B cell (primary cell): ENCODE results near the gene ACO2. TPM values are rescaled to one million over a fixed set of nuclear protein-coding genes. Genes with fewer than 3 reads are reported as not detected.

Experiments
- ATAC-seq: fragments of 200-7000 bp; cut with Tn5 transposase; one replicate; pipeline ENCODE4 v1.10.0; 2021; ENCODE audit warnings: low read depth, mild to moderate bottlenecking, moderate number of reproducible peaks, moderate library complexity
- CTCF ChIA-PET: fragments of 350-600 bp; sonication (Branson Sonifier 250); formaldehyde crosslinking; loops from one replicate; lab custom pipeline; 2021; ENCODE audit warnings: antibody characterized with exemption, inconsistent platforms; lab: Charles Lee
- POLR2A ChIA-PET: fragments of 350-600 bp; sonication (Branson Sonifier 250); formaldehyde crosslinking; loops from one replicate; lab custom pipeline; 2021; ENCODE audit warnings: antibody characterized with exemption; lab: Charles Lee
- DNase-seq: peaks from one replicate; pipeline ENCODE4 v3.0.0; 2013
- H2AFZ ChIP-seq: 2 replicates; pipeline ENCODE4 v1.6.1; 2012; ENCODE audit warnings: mild to moderate bottlenecking, low read depth, low read length; ENCODE audit not compliant: insufficient read depth, poor library complexity, severe bottlenecking
- H3K27ac ChIP-seq, 2 donors: 1 replicate in 1 of 2; 2 replicates in 1 of 2; pipeline ENCODE4 v1.5.1; 2012 to 2013; ENCODE audit warnings: low read length in 2 of 2, mild to moderate bottlenecking in 2 of 2, moderate library complexity in 1 of 2
- H3K27me3 ChIP-seq, 4 experiments: fragments of 200-600 bp in 1 of 4; sonication (generic) in 1 of 4; replicated peaks in 1 of 4; 1 replicate in 2 of 4; 2 replicates in 2 of 4; pipeline versions ENCODE4 v1.6.1 to v1.7.0; 2013 to 2016; ENCODE audit warnings: low read length in 3 of 4, mild to moderate bottlenecking in 2 of 4, mixed read lengths in 1 of 4, moderate library complexity in 1 of 4; ENCODE audit not compliant: insufficient read depth in 4 of 4, control insufficient read depth in 3 of 4; ENCODE audit errors: control extremely low read depth in 1 of 4
- H3K36me3 ChIP-seq, 2 experiments: replicated peaks in 1 of 2; 1 replicate in 1 of 2; 2 replicates in 1 of 2; pipeline versions ENCODE4 v1.6.1 to v1.7.1; 2013; ENCODE audit warnings: low read length in 1 of 2; ENCODE audit not compliant: insufficient read depth in 2 of 2, control insufficient read depth in 1 of 2; ENCODE audit errors: control extremely low read depth in 1 of 2, extremely low read depth in 1 of 2
- H3K4me1 ChIP-seq, 2 donors: fragments of 200-600 bp in 1 of 2; sonication (generic) in 1 of 2; 1 replicate in 1 of 2; 2 replicates in 1 of 2; pipeline versions ENCODE4 v1.5.1 to v1.6.1; 2013 to 2017; ENCODE audit warnings: low read length in 2 of 2; ENCODE audit not compliant: control insufficient read depth in 2 of 2, insufficient read depth in 2 of 2
- H3K4me2 ChIP-seq: replicated peaks from 2 replicates; pipeline ENCODE3; 2012; ENCODE audit warnings: mild to moderate bottlenecking, low read depth, low read length; ENCODE audit not compliant: poor library complexity, severe bottlenecking
- H3K4me3 ChIP-seq, 5 experiments: fragments of 200-600 bp in 1 of 5; sonication (generic) in 1 of 5; 1 replicate in 3 of 5; 2 replicates in 2 of 5; pipeline versions ENCODE4 v1.5.1 to v1.7.0; 2011 to 2016; ENCODE audit warnings: low read length in 4 of 5, mild to moderate bottlenecking in 4 of 5, low read depth in 2 of 5, control low read depth in 1 of 5, moderate library complexity in 1 of 5; ENCODE audit not compliant: insufficient read depth in 1 of 5; ENCODE audit errors: control extremely low read depth in 1 of 5, extremely low read depth in 1 of 5
- H3K79me2 ChIP-seq: fragments of 200-600 bp; sonication (generic); one replicate; pipeline ENCODE4 v1.6.0; 2016; ENCODE audit warnings: low read length; ENCODE audit not compliant: control insufficient read depth, insufficient read depth
- H3K9ac ChIP-seq: fragments of 200-600 bp; sonication (generic); 2 replicates; pipeline ENCODE4 v1.6.1; 2017; ENCODE audit warnings: mild to moderate bottlenecking, low read length, moderate library complexity
- H3K9me3 ChIP-seq, 3 donors: one replicate each; pipeline versions ENCODE4 v1.6.1 to v1.7.1; 2013; ENCODE audit warnings: low read length in 2 of 3; ENCODE audit not compliant: control insufficient read depth in 2 of 3, insufficient read depth in 1 of 3; ENCODE audit errors: control extremely low read depth in 1 of 3
- H4K20me1 ChIP-seq: 2 replicates; pipeline ENCODE4 v1.6.0; 2012; ENCODE audit warnings: mild to moderate bottlenecking, low read length; ENCODE audit not compliant: insufficient read depth, control insufficient read depth, poor library complexity, severe bottlenecking
- H3K27ac Mint-ChIP-seq: one replicate; pipeline ENCODE4 v1.8.0; 2021; ENCODE audit warnings: mixed read lengths
- H3K27me3 Mint-ChIP-seq: one replicate; pipeline ENCODE4 v1.8.0; 2021; ENCODE audit warnings: mixed read lengths
- H3K4me1 Mint-ChIP-seq: one replicate; pipeline ENCODE4 v1.8.0; 2021; ENCODE audit warnings: mixed read lengths
- H3K4me3 Mint-ChIP-seq: one replicate; pipeline ENCODE4 v1.8.0; 2021; ENCODE audit warnings: mixed read lengths
- H3K9me3 Mint-ChIP-seq: one replicate; pipeline ENCODE4 v1.8.0; 2022; ENCODE audit warnings: mixed read lengths; ENCODE audit not compliant: insufficient read depth
- EZH2 ChIP-seq: IDR thresholded peaks from 2 replicates; pipeline ENCODE4 v1.6.1; 2012; ENCODE audit warnings: borderline replicate concordance, low read depth, mild to moderate bottlenecking, moderate library complexity, low read length; ENCODE audit not compliant: insufficient read depth, poor library complexity, severe bottlenecking
- WGBS: methylation state at CpG from one replicate; pipeline ENCODE4 v1.1.5; 2013; ENCODE audit warnings: missing lambda C conversion rate; ENCODE audit not compliant: insufficient coverage; 5-methylcytosine and 5-hydroxymethylcytosine counted together
- intact Hi-C: fragments of 100-400 bp; cut with micrococcal nuclease; formaldehyde crosslinking; loops from one replicate; pipeline ENCODE4 v1.10.0; 2022
- polyA plus RNA-seq: library from polyadenylated mRNA; depleted of rRNA; stranded (reverse); fragments of >200 nt; gene quantifications from 2 replicates; pipeline ENCODE4 v1.2.3, GENCODE V29; 2012
- total RNA-seq, 2 donors: library from RNA; stranded (reverse); fragments of 120-200 nt in 1 of 2; gene quantifications; 1 replicate in 1 of 2; 2 replicates in 1 of 2; pipeline versions ENCODE4 v1.2.3 to v1.2.4, GENCODE V29; 2013 to 2022
- TF ChIP-seq, protein P1 (sequence below): fragments of 200-600 bp; IDR thresholded peaks from one replicate; pipeline ENCODE4 v1.8.0; 2022; ENCODE audit warnings: antibody characterized with exemption, mild to moderate bottlenecking

Gene ACO2
- total and polyA plus RNA-seq, 2 donors (not counting 1 experiment from before 2014, with no cell fraction given): 91.5 to 91.7 TPM

DNA sequence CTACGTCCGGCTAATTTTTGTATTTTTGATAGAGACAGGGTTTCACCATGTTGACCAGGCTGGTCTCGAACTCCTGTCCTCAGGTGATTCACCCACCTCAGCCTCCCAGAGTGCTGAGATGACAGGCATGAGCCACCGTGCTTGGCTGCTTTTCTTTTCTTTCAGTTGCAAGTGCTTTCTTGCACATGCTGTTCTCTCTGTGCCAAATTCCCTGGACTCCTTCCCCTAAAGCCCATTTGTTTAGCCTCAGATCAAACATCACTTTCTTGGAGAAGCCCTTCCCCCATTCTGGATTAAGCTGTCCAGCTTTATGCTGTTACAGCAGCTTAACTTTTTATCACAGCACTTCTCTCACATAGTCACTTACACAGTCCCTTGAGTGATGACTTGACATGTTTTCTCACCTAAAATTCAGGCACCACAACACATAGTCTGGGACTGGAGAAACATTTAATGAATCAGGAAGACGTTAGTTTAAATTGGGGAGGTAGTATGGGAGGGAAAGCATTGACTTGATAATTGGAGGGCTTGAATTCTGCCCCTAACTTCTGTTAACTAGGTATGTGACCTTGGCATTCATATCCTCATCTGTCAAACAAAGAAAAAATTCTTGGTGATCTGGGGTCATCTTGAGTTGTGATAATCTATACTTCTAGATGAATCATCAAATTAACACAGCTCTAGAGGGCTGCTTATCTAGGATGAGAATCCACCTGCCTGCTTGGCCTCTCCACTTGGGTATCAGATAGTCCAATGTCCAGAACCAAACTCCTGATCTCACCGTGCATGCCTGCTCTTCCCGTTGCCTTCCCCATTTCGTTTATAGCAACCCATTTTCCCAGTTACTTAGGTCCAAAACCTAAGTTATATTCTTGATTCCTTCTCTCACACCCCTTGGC lies 18.4 kb downstream of the ACO2 start:
- Mint-ChIP-seq H3K9me3 (no peaks in the 10 kb centered on the region), H3K4me1 (peaks cover 65% of the 10 kb centered on the region), H3K4me3 (no peak overlapping the region), H3K27ac (peak overlapping the region; percentile 39), H3K27me3 (no peaks in the 10 kb centered on the region)
- peak overlapping the region in 1 of 2 donors; percentile 0 for H3K27ac ChIP-seq
- no peak for ATAC-seq
- intact Hi-C loops: no loop called here
- ChIA-PET CTCF (interaction anchor here (1.7 to 2.3 kb wide), 2 partner anchors 19 to 30 kb away, joined by 5 to 8 read pairs; partner anchors contain the start of genes ACO2 and PHF5A), POLR2A (interaction anchor here (0.5 kb wide), 1 partner anchor 78 kb away, joined by 4 read pairs; no protein-coding TSS in a partner anchor)
- H3K9me3 ChIP-seq: no peaks in the 10 kb centered on the region
- no peak overlapping the region for H3K4me3 ChIP-seq
- no peak overlapping the region for H3K9ac ChIP-seq
- no peak overlapping the region for H2AFZ ChIP-seq
- H3K4me1 ChIP-seq: peaks cover 39 to 55% of the 10 kb centered on the region in 2 donors
- H3K79me2 ChIP-seq: peaks cover 98% of the 10 kb centered on the region
- peaks cover 2 to 10% of the 10 kb centered on the region in 2 experiments for H3K36me3 ChIP-seq
- WGBS: 92% methylated on average over 4 of the region's 8 CpGs
- no peaks in the 10 kb centered on the region for H3K27me3 ChIP-seq
- TF ChIP-seq, protein P1, sequence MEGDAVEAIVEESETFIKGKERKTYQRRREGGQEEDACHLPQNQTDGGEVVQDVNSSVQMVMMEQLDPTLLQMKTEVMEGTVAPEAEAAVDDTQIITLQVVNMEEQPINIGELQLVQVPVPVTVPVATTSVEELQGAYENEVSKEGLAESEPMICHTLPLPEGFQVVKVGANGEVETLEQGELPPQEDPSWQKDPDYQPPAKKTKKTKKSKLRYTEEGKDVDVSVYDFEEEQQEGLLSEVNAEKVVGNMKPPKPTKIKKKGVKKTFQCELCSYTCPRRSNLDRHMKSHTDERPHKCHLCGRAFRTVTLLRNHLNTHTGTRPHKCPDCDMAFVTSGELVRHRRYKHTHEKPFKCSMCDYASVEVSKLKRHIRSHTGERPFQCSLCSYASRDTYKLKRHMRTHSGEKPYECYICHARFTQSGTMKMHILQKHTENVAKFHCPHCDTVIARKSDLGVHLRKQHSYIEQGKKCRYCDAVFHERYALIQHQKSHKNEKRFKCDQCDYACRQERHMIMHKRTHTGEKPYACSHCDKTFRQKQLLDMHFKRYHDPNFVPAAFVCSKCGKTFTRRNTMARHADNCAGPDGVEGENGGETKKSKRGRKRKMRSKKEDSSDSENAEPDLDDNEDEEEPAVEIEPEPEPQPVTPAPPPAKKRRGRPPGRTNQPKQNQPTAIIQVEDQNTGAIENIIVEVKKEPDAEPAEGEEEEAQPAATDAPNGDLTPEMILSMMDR: no peak
- no peak for TF ChIP-seq EZH2
- H4K20me1 ChIP-seq: peaks cover 66% of the 10 kb centered on the region
- DNase-seq: no peak
- H3K4me2 ChIP-seq: no peak overlapping the region

DNA sequence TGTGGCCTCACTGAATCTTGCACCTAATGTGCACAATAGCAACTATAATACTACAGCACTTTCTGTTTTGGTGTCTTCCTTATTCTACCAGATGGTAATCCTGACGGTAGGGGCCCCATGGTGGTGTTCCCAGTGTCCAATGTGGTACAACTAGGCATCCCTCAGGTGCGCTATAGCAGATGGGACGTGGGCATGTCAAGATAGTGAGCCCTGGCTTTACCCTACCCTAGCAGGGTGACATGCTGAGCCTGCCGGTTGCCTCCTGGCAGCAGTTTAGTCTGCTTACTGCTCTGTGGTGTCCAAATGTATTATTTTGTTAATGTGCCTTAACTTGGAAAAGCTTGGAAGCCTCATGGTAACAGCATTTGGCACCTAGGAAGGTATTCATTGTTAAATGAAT lies 19.2 kb downstream of the ACO2 start:
- CTCF ChIA-PET: interaction anchor here (0.9 to 2.3 kb wide), 3 partner anchors 19 to 95 kb away, joined by 3 to 8 read pairs (median 5); partner anchors contain the start of genes ACO2 and PHF5A
- peaks cover 64% of the 10 kb centered on the region for H4K20me1 ChIP-seq
- intact Hi-C loops: no loop called here

More for the DNA sequence above, 19.2 kb downstream of the ACO2 start:
- POLR2A ChIA-PET: no interaction called here
- no peak overlapping the region for H3K4me2 ChIP-seq
- no peaks in the 10 kb centered on the region for H3K9me3 ChIP-seq
- H3K9ac ChIP-seq: no peak overlapping the region
- Mint-ChIP-seq H3K27me3 (no peaks in the 10 kb centered on the region), H3K4me3 (no peak overlapping the region), H3K27ac (peak overlapping the region; percentile 39), H3K9me3 (no peaks in the 10 kb centered on the region), H3K4me1 (peaks cover 58% of the 10 kb centered on the region)
- H3K4me1 ChIP-seq: peaks cover 31 to 47% of the 10 kb centered on the region in 2 donors
- peaks cover 0 to 13% of the 10 kb centered on the region in 2 experiments for H3K36me3 ChIP-seq
- DNase-seq: no peak
- ATAC-seq: no peak
- H3K27me3 ChIP-seq: no peaks in the 10 kb centered on the region
- WGBS: 93% methylated on average over 4 of the region's 4 CpGs
- no peak overlapping the region for H3K27ac ChIP-seq
- H3K4me3 ChIP-seq: no peak overlapping the region
- H3K79me2 ChIP-seq: peaks cover 98% of the 10 kb centered on the region
- no peak for TF ChIP-seq EZH2
- TF ChIP-seq, protein P1: no peak
- no peak overlapping the region for H2AFZ ChIP-seq
